Stimulated activated naive CD4-positive, alpha-beta T cell treated with Interleukin-2 at 50 U/mL for 16 hours (primary cell): ENCODE data around the gene CCDC51.

ENCODE experiments used
- DNase-seq: peaks from one replicate; lab custom pipeline; 2025; lab: John Stamatoyannopoulos, UW

CCDC51 gene

GRCh38 chr3:48433472-48434118 is 6.3 kb downstream of the CCDC51 start:
- DNase-seq, result no peak

DNA sequence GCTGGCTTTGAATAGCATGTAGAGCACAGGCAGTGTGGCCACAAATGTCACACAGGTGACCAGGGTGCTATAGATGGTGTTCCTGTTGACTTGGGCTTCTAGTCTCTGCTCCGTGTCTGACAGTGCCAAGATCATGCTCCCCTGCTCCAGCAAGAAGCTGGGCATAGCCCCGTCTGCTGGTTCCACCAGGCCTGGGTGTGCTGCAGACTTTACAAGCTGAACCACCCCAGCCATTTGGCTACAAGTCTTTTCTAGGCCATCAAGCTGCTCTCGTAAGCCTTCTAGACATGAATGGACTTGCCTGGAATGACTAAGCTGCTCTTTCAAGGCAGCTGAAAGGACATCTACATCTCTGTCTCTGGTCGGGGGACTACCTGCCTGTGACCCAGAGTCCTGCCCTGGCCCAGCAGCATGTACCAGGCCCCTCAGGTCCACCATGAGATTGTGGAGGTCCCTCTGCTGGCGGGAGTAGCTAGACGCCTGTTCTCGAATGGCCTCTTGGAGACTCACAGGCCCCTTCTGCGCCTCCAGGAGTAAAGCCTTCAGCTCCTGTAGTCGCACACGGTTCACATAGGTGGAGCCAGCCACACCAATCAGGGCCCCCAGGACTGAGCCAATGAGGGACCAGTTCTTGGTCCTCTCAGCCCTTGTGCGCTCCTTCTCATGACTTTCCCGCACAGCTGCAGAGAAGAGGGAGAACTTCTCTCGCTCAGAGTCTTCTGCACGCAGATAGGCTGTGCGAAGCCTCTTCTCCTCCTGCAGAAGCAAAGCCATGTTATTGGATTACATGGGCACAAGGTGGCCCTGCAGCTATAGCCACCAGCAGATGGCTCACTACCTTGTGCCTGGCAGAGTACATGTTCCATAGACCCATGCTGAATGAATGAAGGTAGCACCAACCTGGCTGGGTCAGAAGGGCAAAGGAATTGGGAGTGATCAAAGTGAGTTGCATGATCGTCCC is 7.2 kb downstream of the CCDC51 start:
- no peak for DNase-seq

GRCh38 chr3:48431224-48432029 is 8.5 kb downstream of the CCDC51 start:
- no peak for DNase-seq

- no peak for DNase-seq
These were observed 9.2 kb downstream of the CCDC51 start for GRCh38 chr3:48430708-48431101.

- DNase-seq, result no peak
These were observed 9.8 kb downstream of the CCDC51 start, which contains the start of gene PLXNB1 for GRCh38 chr3:48429960-48430707. TSS of gene PLXNB1 (minus strand) at chr3:48430086. CDS start at chr3:48424611, 5,475 bp downstream.

DNA sequence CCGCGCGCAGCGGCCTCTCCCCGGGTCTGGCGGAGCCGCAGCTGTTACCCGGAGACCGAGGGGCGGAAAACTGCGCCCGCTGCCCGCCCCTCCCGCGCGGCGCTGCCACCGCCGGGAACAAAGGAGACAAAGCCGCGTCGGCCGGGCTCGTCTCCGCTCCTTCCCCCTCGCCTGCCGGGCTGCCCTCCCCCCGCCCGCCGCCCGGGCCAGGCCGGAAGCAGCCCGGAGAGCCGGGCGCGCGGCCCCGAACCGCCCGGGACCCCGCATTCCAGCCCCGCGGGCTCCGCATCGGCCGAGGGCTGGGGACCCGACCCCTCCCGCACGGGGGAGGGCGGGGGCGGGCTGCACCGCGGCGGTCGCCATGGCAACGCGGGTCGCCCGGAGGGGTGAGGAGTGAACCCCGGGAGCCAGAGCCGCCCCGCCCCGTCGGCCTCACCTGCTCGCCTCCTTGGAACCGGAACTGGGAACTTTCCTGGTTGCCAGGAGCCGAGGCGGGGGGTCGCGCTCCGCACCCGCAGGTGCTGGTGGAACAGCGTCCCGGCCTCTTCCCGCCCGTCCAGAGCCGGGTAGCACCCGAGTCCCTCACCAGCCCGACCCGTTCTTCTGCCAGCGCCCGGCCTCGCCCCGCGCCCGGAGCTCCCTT is 10.5 kb downstream of the CCDC51 start:
- DNase-seq, result peak; percentile 50

GRCh38 chr3:48428572-48429316 is 11.2 kb downstream of the CCDC51 start:
- no peak for DNase-seq

DNA sequence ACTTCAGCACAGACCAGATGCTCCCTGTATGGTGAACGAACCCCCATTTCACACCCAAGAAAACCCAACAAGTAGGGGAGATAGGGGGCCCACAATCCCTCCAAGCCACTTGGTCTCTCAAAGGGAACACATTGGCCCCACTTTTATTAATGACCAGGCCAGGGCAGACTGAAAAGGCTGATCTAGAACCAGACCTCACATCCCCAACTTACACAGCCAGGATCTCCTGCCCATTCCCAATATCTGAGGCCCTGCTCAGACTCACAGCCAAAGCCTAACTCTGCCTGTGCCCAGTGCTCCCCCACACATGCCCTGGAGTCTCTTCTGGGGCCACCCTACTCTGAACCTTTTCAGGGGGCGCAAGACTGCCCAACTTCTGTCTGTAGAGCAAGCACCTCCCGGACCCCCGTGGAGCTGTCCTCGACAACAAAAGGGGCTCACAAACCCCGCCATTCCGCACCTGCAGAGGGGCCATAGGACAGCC is 11.8 kb downstream of the CCDC51 start:
- no peak for DNase-seq

DNA sequence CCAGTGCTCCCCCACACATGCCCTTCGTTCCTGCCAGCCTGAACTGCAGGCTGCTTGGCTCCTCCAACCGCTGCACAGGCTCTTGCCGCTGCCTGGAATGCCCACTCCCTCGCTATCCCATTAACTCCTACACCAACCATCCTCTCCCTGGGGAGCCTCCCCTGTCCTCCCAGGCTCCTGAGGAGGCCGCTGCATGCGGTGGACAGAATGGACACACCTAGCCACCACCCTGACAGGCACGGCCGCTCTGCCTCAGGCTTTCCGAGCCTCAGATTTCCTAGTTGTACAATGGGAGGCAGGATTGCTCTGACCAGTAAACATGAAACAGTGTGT is 12.3 kb downstream of the CCDC51 start:
- no peak for DNase-seq

GRCh38 chr3:48426944-48427629 is 12.8 kb downstream of the CCDC51 start:
- DNase-seq, result no peak

- no peak for DNase-seq
These were observed 13.5 kb downstream of the CCDC51 start for GRCh38 chr3:48426401-48426909.

- DNase-seq, result no peak
These were observed 14.6 kb downstream of the CCDC51 start for GRCh38 chr3:48425281-48425812.

GRCh38 chr3:48423883-48424695 is 15.8 kb downstream of the CCDC51 start:
- DNase-seq, result no peak

DNA sequence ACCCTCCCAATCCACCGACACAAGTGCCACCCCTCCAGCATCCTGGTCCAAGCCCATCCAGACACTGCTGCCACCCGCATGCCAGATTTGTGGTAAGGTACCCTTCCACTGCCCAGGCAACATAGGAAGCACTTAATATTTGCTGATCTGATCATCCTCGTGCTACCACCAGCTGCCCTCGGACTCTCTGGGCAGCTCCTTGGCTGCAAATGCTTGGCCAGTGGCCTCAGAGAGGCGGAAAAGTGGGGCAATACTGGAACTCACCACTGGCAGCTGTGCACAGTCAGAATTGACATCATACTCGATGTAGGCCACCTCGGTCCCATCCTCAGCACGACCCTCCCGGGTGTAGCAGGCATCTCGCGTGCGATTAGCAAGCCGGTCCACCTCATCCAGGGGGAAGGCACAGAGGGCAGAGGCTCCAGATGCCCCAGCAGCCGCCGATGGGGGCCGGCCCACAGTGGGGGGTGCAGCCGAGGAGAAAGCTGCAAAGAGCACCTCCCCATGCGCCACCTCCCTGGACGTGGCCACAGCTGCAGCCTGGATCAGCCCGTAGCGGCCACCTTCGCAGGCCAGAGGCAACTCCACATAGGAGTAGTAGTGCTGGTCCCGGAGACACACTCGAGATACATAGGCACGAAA is 16.6 kb downstream of the CCDC51 start:
- DNase-seq, result no peak

DNA sequence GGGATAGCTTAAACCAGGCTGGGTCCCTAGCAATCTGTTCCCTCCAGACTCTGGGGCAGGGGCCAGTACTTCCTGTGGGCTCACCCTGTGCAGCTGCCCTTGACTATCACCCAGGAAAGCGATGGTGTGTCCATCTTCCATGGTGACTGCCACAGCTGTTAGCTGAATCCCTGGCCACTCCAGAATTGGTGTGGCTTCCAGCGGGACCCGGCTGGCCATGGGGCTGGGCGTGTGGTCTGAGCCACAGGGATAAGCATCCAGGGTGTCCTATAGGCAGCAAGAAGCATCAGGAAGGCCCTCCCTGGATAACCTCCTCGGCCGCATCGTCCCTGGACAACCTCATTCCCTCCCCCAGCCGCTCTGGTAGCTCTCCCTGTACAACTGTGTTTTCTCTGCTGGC is 17.2 kb downstream of the CCDC51 start:
- DNase-seq, result no peak

DNA sequence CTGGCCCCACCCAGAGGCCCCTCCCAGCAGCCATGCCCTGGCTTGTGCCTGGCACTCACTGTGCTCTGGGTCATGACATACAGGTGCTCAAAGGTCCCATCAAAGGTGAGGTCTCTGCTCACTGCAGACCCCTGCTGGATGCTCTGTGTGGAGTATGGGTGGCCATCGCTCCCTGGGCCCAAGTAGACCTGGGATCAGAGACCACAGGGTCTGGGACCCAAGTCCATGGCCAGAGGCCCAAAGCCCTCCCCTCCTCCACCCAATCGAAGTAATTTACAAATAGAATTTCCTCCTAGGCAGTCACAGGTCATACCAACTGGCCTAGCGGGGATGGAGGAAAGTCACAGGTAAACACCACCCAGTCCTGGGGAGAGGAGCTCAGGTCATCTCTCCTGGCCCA is 17.6 kb downstream of the CCDC51 start:
- DNase-seq, result no peak

GRCh38 chr3:48420561-48420960 is 19.4 kb downstream of the CCDC51 start:
- no peak for DNase-seq

GRCh38 chr3:48419597-48419996 is 20.3 kb downstream of the CCDC51 start:
- no peak for DNase-seq
